HCT116 (cell line): ENCODE measurements around the gene SH3BP5L. TPM values are rescaled to one million over a fixed set of nuclear protein-coding genes. Genes with fewer than 3 reads are reported as not detected.

ENCODE experiments used
- ATAC-seq: fragments of 200-7000 bp; cut with Tn5 transposase; 2 replicates; pipeline ENCODE4 v1.9.1; 2020; ENCODE audit warnings: mild to moderate bottlenecking, moderate library complexity
- BruUV-seq: library from RNA; stranded (reverse); fragments of 400-500 nt; replicated peaks from 2 replicates; lab custom pipeline; 2021; lab: Mats Ljungman, UMichigan
- CTCF ChIA-PET: fragments of 300-600 bp; sonication (Branson Sonifier 250); formaldehyde crosslinking; loops from one replicate; lab custom pipeline; 2021; ENCODE audit warnings: antibody characterized with exemption; lab: Charles Lee
- POLR2A ChIA-PET: fragments of 300-600, 350-600 bp; sonication (Branson Sonifier 250); formaldehyde crosslinking; loops from one replicate; lab custom pipeline; 2021; ENCODE audit warnings: antibody characterized with exemption; lab: Charles Lee
- RAD21 ChIA-PET, 2 experiments: fragments of 300-600 bp; sonication (Branson Sonifier 250); formaldehyde crosslinking; loops; one replicate each; lab custom pipeline; 2023; ENCODE audit warnings: low total read pairs in 2 of 2; ENCODE audit not compliant: uncharacterized antibody in 2 of 2, unreplicated experiment in 2 of 2, low non-redundant PET in 1 of 2; lab: Charles Lee
- DNase-seq: peaks from one replicate; pipeline ENCODE4 v3.0.0-alpha.2; 2010; ENCODE audit warnings: low read depth, low spot score
- H2AFZ ChIP-seq: fragments of 200-600 bp; shearing (Covaris generic), sonication (generic); 2 replicates; pipeline ENCODE4 v1.6.1; 2017; ENCODE audit warnings: low read depth, mixed run types, mixed read lengths, antibody characterized with exemption, low read length; ENCODE audit not compliant: poor library complexity, severe bottlenecking
- H3K27ac ChIP-seq: 2 replicates; pipeline ENCODE4 v1.5.1; 2012; ENCODE audit warnings: low read depth, low read length
- H3K27me3 ChIP-seq: fragments of 200-600 bp; sonication (generic); 2 replicates; pipeline ENCODE4 v1.6.1; 2016; ENCODE audit warnings: mixed run types, low read length, mixed read lengths; ENCODE audit not compliant: insufficient read depth
- H3K36me3 ChIP-seq, 2 experiments: fragments of 200-500 bp in 1 of 2; fragments of 200-600 bp in 1 of 2; sonication (Bioruptor generic) in 1 of 2; sonication (generic) in 1 of 2; 2 replicates each; pipeline versions ENCODE4 v1.5.1 to v1.6.1; 2014 to 2016; ENCODE audit warnings: low read length in 2 of 2, inconsistent platforms in 1 of 2, mixed read lengths in 1 of 2, mixed run types in 1 of 2; ENCODE audit not compliant: insufficient read depth in 2 of 2, control insufficient read depth in 1 of 2
- H3K4me1 ChIP-seq, 2 experiments: fragments of 200-600 bp in 1 of 2; sonication (generic) in 1 of 2; 2 replicates each; pipeline versions ENCODE4 v1.5.1 to v1.6.1; 2012 to 2017; ENCODE audit warnings: low read length in 2 of 2, inconsistent platforms in 1 of 2, mild to moderate bottlenecking in 1 of 2, mixed read lengths in 1 of 2, mixed run types in 1 of 2, moderate library complexity in 1 of 2; ENCODE audit not compliant: insufficient read depth in 2 of 2, control insufficient read depth in 1 of 2
- H3K4me2 ChIP-seq: fragments of 200-600 bp; sonication (generic); 2 replicates; pipeline ENCODE4 v1.6.1; 2017; ENCODE audit warnings: mixed run types, low read length, mixed read lengths
- H3K4me3 ChIP-seq, 2 experiments: fragments of 200-600 bp in 1 of 2; sonication (generic) in 1 of 2; replicated peaks in 1 of 2; 2 replicates each; pipeline ENCODE4 v1.5.1; 2011 to 2016; ENCODE audit warnings: low read length in 2 of 2, control low read depth in 1 of 2, low read depth in 1 of 2, mild to moderate bottlenecking in 1 of 2, mixed read lengths in 1 of 2, mixed run types in 1 of 2
- H3K79me2 ChIP-seq: fragments of 200-600 bp; sonication (generic); 2 replicates; pipeline ENCODE4 v1.6.1; 2017; ENCODE audit warnings: mild to moderate bottlenecking, mixed run types, low read length, moderate library complexity, mixed read lengths; ENCODE audit not compliant: insufficient read depth
- H3K9ac ChIP-seq: fragments of 200-600 bp; sonication (generic); 2 replicates; pipeline ENCODE4 v1.6.1; 2016; ENCODE audit warnings: low read length, mixed read lengths
- H3K9me2 ChIP-seq: fragments of 200-600 bp; sonication (generic), shearing (Covaris generic); 2 replicates; pipeline ENCODE4 v1.6.1; 2017; ENCODE audit warnings: mixed run types, mild to moderate bottlenecking, moderate library complexity; ENCODE audit not compliant: insufficient read depth
- H3K9me3 ChIP-seq, 2 experiments: fragments of 200-500 bp in 1 of 2; fragments of 200-600 bp in 1 of 2; sonication (Bioruptor generic) in 1 of 2; sonication (generic) in 1 of 2; 2 replicates each; pipeline ENCODE4 v1.6.1; 2014 to 2017; ENCODE audit warnings: low read length in 2 of 2, mixed read lengths in 2 of 2, inconsistent platforms in 1 of 2, low read depth in 1 of 2, mild to moderate bottlenecking in 1 of 2, mixed run types in 1 of 2, moderate library complexity in 1 of 2; ENCODE audit not compliant: control insufficient read depth in 1 of 2, insufficient read depth in 1 of 2
- H4K20me1 ChIP-seq: fragments of 200-600 bp; sonication (generic), shearing (Covaris generic); 2 replicates; pipeline ENCODE4 v1.6.1; 2017; ENCODE audit warnings: mixed run types, mild to moderate bottlenecking, moderate library complexity; ENCODE audit not compliant: insufficient read depth
- CBX3 ChIP-seq: IDR thresholded peaks from 2 replicates; pipeline ENCODE4 v1.6.1; 2012; ENCODE audit warnings: low read depth
- CEBPB ChIP-seq: IDR thresholded peaks from 2 replicates; pipeline ENCODE4 v1.6.1; 2012; ENCODE audit warnings: low read depth
- ELF1 ChIP-seq: IDR thresholded peaks from 2 replicates; pipeline ENCODE4 v1.6.1; 2012; ENCODE audit warnings: low read depth, borderline replicate concordance
- EZH2phosphoT487 ChIP-seq: fragments of 200-600 bp; IDR thresholded peaks from 2 replicates; pipeline ENCODE4 v1.6.1; 2018; ENCODE audit warnings: antibody characterized with exemption, borderline replicate concordance
- FOSL1 ChIP-seq: IDR thresholded peaks from 2 replicates; pipeline ENCODE4 v1.6.1; 2012; ENCODE audit warnings: low read depth
- POLR2A ChIP-seq: IDR thresholded peaks from 2 replicates; pipeline ENCODE4 v1.7.0; 2011; ENCODE audit warnings: borderline replicate concordance; ENCODE audit not compliant: insufficient read depth, insufficient read length; ENCODE audit errors: extremely low read depth
- POLR2AphosphoS5 ChIP-seq: IDR thresholded peaks from 2 replicates; pipeline ENCODE4 v1.6.1; 2011; ENCODE audit warnings: mild to moderate bottlenecking, low read depth, low read length, moderate library complexity
- RAD21 ChIP-seq: IDR thresholded peaks from 2 replicates; pipeline ENCODE4 v1.6.1; 2012; ENCODE audit warnings: low read depth, mild to moderate bottlenecking
- SIN3A ChIP-seq: IDR thresholded peaks from 2 replicates; pipeline ENCODE4 v1.6.1; 2012; ENCODE audit warnings: low read depth
- TCF7L2 ChIP-seq: IDR thresholded peaks from 2 replicates; pipeline ENCODE4 v1.7.0; 2011; ENCODE audit warnings: borderline replicate concordance, inconsistent platforms; ENCODE audit not compliant: insufficient read depth, insufficient read length; ENCODE audit errors: extremely low read depth
- YY1 ChIP-seq: IDR thresholded peaks from 2 replicates; pipeline ENCODE4 v1.6.1; 2011; ENCODE audit warnings: low read length, low read depth, moderate library complexity, mild to moderate bottlenecking; ENCODE audit not compliant: insufficient replicate concordance; ENCODE audit errors: extremely low read depth
- ZBTB33 ChIP-seq: IDR thresholded peaks from 2 replicates; pipeline ENCODE4 v1.6.1; 2011; ENCODE audit warnings: mild to moderate bottlenecking, low read length, moderate library complexity; ENCODE audit not compliant: insufficient replicate concordance; ENCODE audit errors: extremely low read depth
- ZFX ChIP-seq: fragments of 450-650 bp; IDR thresholded peaks from 2 replicates; pipeline ENCODE4 v1.6.1; 2017
- ZNF274 ChIP-seq: fragments of 200-500 bp; sonication (Bioruptor generic); IDR thresholded peaks from 2 replicates; pipeline ENCODE4 v1.6.1; 2014; ENCODE audit warnings: mild to moderate bottlenecking, low read depth, low read length, inconsistent platforms
- intact Hi-C: fragments of 100-400 bp; cut with micrococcal nuclease; formaldehyde crosslinking; loops from 2 replicates; pipeline ENCODE4 v1.10.0; 2022
- microRNA-seq: library from miRNA; unstranded; fragments of <30 nt; microRNA quantifications from one replicate; pipeline ENCODE4, GENCODE V29; 2016; ENCODE audit warnings: borderline number of aligned reads
- total RNA-seq: library from RNA; stranded (reverse); gene quantifications from one replicate; pipeline ENCODE4 v1.2.1, GENCODE V29; 2021; ENCODE audit not compliant: unreplicated experiment

SH3BP5L gene
- total RNA-seq, 1 experiment from 2014 or later, result 22.3 TPM

- H3K4me1 ChIP-seq, result no peaks in the 10 kb centered on the region
- H3K79me2 ChIP-seq, result no peaks in the 10 kb centered on the region
- POLR2A ChIA-PET, result no interaction called here
- no peaks in the 10 kb centered on the region for H3K9me2 ChIP-seq
- ATAC-seq (no peak), DNase-seq (no peak)
- intact Hi-C loops, result no loop called here
- H3K36me3 ChIP-seq, result no peaks in the 10 kb centered on the region
- no peak overlapping the region for H3K4me3 ChIP-seq
- no peak overlapping the region for H3K27ac ChIP-seq
- no peaks in the 10 kb centered on the region for H4K20me1 ChIP-seq
- BruUV-seq, result no TSS peak
- RAD21 ChIA-PET, result no interaction called here
- no peak overlapping the region for H3K4me2 ChIP-seq
- peaks cover 7% of the 10 kb centered on the region; the same call in 1 of the 2 replicates for H3K27me3 ChIP-seq
- TF ChIP-seq YY1 (no peak), POLR2A (no peak), SIN3A (no peak), ELF1 (no peak), EZH2phosphoT487 (no peak), ZNF274 (no peak), FOSL1 (no peak), ZFX (no peak), CBX3 (no peak), CEBPB (no peak), POLR2AphosphoS5 (no peak), RAD21 (no peak), ZBTB33 (no peak), TCF7L2 (no peak)
- no peak overlapping the region for H3K9ac ChIP-seq
- no peak overlapping the region for H2AFZ ChIP-seq
- CTCF ChIA-PET, result no interaction called here
- H3K9me3 ChIP-seq, result no peaks in the 10 kb centered on the region
These were observed 50.3 kb downstream of the SH3BP5L start for GRCh38 chr1:248775441-248775840.

Small RNA genes lying within 50 kb of the gene (microRNA-seq; reads per million reads assigned to microRNA genes)
- gene MIR3124, result 1.2 reads per million

Other genes with a start within 250 kb of the SH3BP5L start
- gene OR2T10, start 228.2 kb downstream of the SH3BP5L start, total RNA-seq, result not detected
- gene OR2T11, start 190.8 kb downstream of the SH3BP5L start, total RNA-seq, result not detected
- gene OR2T35, start 180.6 kb downstream of the SH3BP5L start, total RNA-seq, result not detected
- not detected for gene OR2T27, start 170.4 kb downstream of the SH3BP5L start, total RNA-seq
- not detected for gene OR14I1, start 123.1 kb downstream of the SH3BP5L start, total RNA-seq
- gene LYPD8, start 70.2 kb downstream of the SH3BP5L start, total RNA-seq, result not detected
- gene ZNF672, start 12.3 kb upstream of the SH3BP5L start, total RNA-seq, result 27.6 TPM
- gene ZNF692, start 33.2 kb upstream of the SH3BP5L start, total RNA-seq, result 76.2 TPM
- 5.1 TPM for gene PGBD2, start 80.3 kb upstream of the SH3BP5L start, total RNA-seq